Gastroesophageal sphincter (tissue), 4 donors: ENCODE measurements around the gene MYL12B. TPM values are rescaled to one million over a fixed set of nuclear protein-coding genes. Genes with fewer than 3 reads are reported as not detected.

ENCODE experiments used
- ATAC-seq: fragments of 150-250 bp; one replicate; pipeline ENCODE4 v1.9.1; 2016; ENCODE audit warnings: mild to moderate bottlenecking, moderate library complexity
- H3K27ac ChIP-seq, 4 donors: fragments of 200-600 bp; sonication (generic) in 3 of 4; 1 replicate in 3 of 4; 2 replicates in 1 of 4; pipeline ENCODE4 v1.5.1; 2016 to 2019
- H3K27me3 ChIP-seq: fragments of 200-600 bp; sonication (generic); one replicate; pipeline ENCODE4 v1.5.1; 2019
- H3K36me3 ChIP-seq, 2 donors: fragments of 200-600 bp; sonication (generic); one replicate each; pipeline ENCODE4 v1.5.1; 2019; ENCODE audit warnings: control low read depth in 1 of 2
- H3K4me1 ChIP-seq, 3 donors: fragments of 200-600 bp; sonication (generic); 1 replicate in 2 of 3; 2 replicates in 1 of 3; pipeline ENCODE4 v1.5.1; 2016 to 2019; ENCODE audit warnings: control low read depth in 2 of 3
- H3K4me3 ChIP-seq, 2 donors: fragments of 200-600 bp; sonication (generic); one replicate each; pipeline ENCODE4 v1.5.1; 2019; ENCODE audit warnings: mild to moderate bottlenecking in 1 of 2, moderate library complexity in 1 of 2
- H3K9me3 ChIP-seq, 3 donors: fragments of 200-600 bp; sonication (generic); one replicate each; pipeline ENCODE4 v1.5.1; 2017 to 2019; ENCODE audit warnings: control low read depth in 2 of 3
- EP300 ChIP-seq: sonication (generic); formaldehyde crosslinking; IDR thresholded peaks from one replicate; pipeline ENCODE4 v1.6.1; 2017; ENCODE audit warnings: antibody characterized with exemption, mild to moderate bottlenecking
- POLR2A ChIP-seq, 2 donors: fragments of 450-650 bp; IDR thresholded peaks; one replicate each; pipeline ENCODE4 v1.6.1; 2017; ENCODE audit warnings: antibody characterized with exemption in 2 of 2, mild to moderate bottlenecking in 2 of 2, moderate library complexity in 1 of 2
- POLR2AphosphoS5 ChIP-seq: sonication (generic); formaldehyde crosslinking; IDR thresholded peaks from one replicate; pipeline ENCODE4 v1.6.1; 2017; ENCODE audit warnings: antibody characterized with exemption
- WGBS, 2 donors: methylation state at CpG; one replicate each; pipeline ENCODE4 v1.1.5; 2018; ENCODE audit warnings: low coverage in 1 of 2; 5-methylcytosine and 5-hydroxymethylcytosine counted together
- total RNA-seq, 4 donors: library from RNA; depleted of rRNA; stranded (reverse); fragments of >200 nt; gene quantifications; one replicate each; pipeline ENCODE4 v1.1.0, GENCODE V29; 2016
- TF ChIP-seq, protein P1 (sequence below), 4 experiments: fragments of 200-600 bp in 2 of 4; fragments of 450-650 bp in 2 of 4; sonication (generic) in 1 of 4; IDR thresholded peaks; one replicate each; pipeline ENCODE4 v1.5.1; 2017 to 2019; ENCODE audit warnings: antibody characterized with exemption in 4 of 4, mild to moderate bottlenecking in 2 of 4, moderate library complexity in 2 of 4

The MYL12B gene
- total RNA-seq, 4 donors from 2014 or later, result 148 to 354 (median 233) TPM

- 49% methylated on average over 2 of the region's 2 CpGs; no CpG with 5 or more reads in 1 of the 2 donors for WGBS, 2 donors
- no peak overlapping the region for H3K27ac ChIP-seq
- no peaks in the 10 kb centered on the region for H3K36me3 ChIP-seq
- TF ChIP-seq POLR2A (IDR thresholded peaks at IDR 0.05) (no peak), EP300 (no peak), POLR2AphosphoS5 (no peak)
- TF ChIP-seq, protein P1, sequence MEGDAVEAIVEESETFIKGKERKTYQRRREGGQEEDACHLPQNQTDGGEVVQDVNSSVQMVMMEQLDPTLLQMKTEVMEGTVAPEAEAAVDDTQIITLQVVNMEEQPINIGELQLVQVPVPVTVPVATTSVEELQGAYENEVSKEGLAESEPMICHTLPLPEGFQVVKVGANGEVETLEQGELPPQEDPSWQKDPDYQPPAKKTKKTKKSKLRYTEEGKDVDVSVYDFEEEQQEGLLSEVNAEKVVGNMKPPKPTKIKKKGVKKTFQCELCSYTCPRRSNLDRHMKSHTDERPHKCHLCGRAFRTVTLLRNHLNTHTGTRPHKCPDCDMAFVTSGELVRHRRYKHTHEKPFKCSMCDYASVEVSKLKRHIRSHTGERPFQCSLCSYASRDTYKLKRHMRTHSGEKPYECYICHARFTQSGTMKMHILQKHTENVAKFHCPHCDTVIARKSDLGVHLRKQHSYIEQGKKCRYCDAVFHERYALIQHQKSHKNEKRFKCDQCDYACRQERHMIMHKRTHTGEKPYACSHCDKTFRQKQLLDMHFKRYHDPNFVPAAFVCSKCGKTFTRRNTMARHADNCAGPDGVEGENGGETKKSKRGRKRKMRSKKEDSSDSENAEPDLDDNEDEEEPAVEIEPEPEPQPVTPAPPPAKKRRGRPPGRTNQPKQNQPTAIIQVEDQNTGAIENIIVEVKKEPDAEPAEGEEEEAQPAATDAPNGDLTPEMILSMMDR (IDR thresholded peaks at IDR 0.05), result no peak
- H3K4me1 ChIP-seq, result peaks cover 36 to 74% (median 39%) of the 10 kb centered on the region in 3 donors
- no peaks in the 10 kb centered on the region for H3K9me3 ChIP-seq
- ATAC-seq, result no peak
- H3K27me3 ChIP-seq, result no peaks in the 10 kb centered on the region
- peak overlapping the region in 1 of 2 donors; percentile 88 for H3K4me3 ChIP-seq
These were observed 2.4 kb downstream of the MYL12B start for GRCh38 chr18:3264362-3264761.

- no peak for ATAC-seq
- Histone ChIP-seq H3K36me3 (no peaks in the 10 kb centered on the region), H3K4me3 (no peak overlapping the region), H3K27me3 (no peaks in the 10 kb centered on the region), H3K27ac (no peak overlapping the region), H3K4me1 (peaks cover 36 to 76% (median 38%) of the 10 kb centered on the region in 3 donors), H3K9me3 (no peaks in the 10 kb centered on the region)
- WGBS, 2 donors, result 65 to 90% methylated on average over 2 to 3 of the region's 3 CpGs
- TF ChIP-seq POLR2A (IDR thresholded peaks at IDR 0.05), result no peak
- TF ChIP-seq POLR2AphosphoS5, result no peak
- TF ChIP-seq, protein P1 (IDR thresholded peaks at IDR 0.05), result no peak
- no peak for TF ChIP-seq EP300
These were observed 3.7 kb downstream of the MYL12B start for GRCh38 chr18:3265564-3266033.

- H3K27ac ChIP-seq, result no peak overlapping the region
- no peak overlapping the region for H3K4me3 ChIP-seq
- WGBS, 2 donors, result 0% methylated on average over 1 of the region's 7 CpGs
- no peak for ATAC-seq
- peaks cover 36 to 72% (median 38%) of the 10 kb centered on the region in 3 donors for H3K4me1 ChIP-seq
- TF ChIP-seq, protein P1 (IDR thresholded peaks at IDR 0.05), result no peak
- TF ChIP-seq POLR2AphosphoS5, result no peak
- no peak for TF ChIP-seq EP300
- no peaks in the 10 kb centered on the region for H3K9me3 ChIP-seq
- no peaks in the 10 kb centered on the region for H3K36me3 ChIP-seq
- H3K27me3 ChIP-seq, result no peaks in the 10 kb centered on the region
These were observed 4.2 kb downstream of the MYL12B start for GRCh38 chr18:3266062-3266608.

DNA sequence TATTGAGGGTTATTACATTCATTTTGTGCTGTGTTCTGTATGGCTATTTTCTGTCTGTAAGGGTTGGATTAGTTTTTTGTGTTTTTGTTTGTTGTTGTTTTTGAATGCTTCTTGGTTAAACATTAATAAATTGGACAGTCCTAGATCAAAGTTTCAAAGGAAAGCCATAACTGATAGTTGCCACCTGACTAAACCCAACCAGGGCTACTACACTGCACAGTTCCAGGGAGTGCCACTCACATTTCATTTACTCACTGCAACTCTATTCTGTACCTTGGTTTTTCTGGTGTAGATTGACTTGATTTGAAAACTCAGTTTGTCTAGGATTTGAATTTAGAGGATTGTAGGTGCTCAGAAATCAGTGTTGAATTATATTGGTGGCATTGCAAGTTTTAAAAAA, 6.4 kb downstream of the MYL12B start:
- H3K4me1 ChIP-seq, result peaks cover 36 to 77% (median 38%) of the 10 kb centered on the region in 3 donors
- H3K9me3 ChIP-seq, result no peaks in the 10 kb centered on the region
- no peak for ATAC-seq
- no peak overlapping the region for H3K4me3 ChIP-seq
- H3K27ac ChIP-seq, result no peak overlapping the region
- H3K27me3 ChIP-seq, result no peaks in the 10 kb centered on the region
- peaks cover 0 to 7% of the 10 kb centered on the region in 2 donors for H3K36me3 ChIP-seq
- TF ChIP-seq EP300 (no peak), POLR2A (IDR thresholded peaks at IDR 0.05) (no peak), POLR2AphosphoS5 (no peak)
- TF ChIP-seq, protein P1 (IDR thresholded peaks at IDR 0.05), result no peak

DNA sequence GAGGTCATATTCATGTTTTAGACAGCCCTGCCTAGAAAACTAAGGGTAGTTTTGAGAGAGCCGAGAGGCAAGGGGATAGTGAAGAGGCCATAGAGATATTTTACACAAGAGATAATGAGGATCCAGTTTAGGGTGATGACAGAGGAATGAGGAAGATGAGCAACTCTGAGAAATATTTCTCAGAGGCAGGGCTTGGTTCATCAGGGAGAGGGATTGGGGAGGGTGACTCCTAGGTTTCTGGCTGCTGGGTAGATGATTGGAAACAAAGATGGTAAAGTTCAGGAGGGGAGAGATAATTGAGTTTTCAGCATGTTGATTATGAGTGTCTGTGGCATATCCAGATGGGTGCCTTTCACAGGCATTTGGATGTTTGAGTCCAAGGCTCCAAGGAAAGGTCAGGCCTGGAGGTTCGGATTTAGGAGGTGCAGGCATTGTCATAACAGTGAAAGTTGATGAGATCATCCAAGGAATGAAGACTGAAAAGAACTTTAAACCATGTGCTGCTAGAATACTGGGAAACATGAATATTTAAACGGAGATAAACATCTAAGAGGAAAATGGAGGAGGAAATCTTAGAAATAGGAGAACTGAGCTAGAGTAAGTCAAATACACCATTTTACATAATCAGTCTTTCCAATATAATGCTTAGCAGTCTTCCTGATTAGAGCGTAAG, 7.4 kb downstream of the MYL12B start:
- H3K36me3 ChIP-seq, result peaks cover 0 to 17% of the 10 kb centered on the region in 2 donors
- H3K27me3 ChIP-seq, result no peaks in the 10 kb centered on the region
- H3K27ac ChIP-seq, result peak overlapping the region in 1 of 4 donors; percentile 3
- H3K4me1 ChIP-seq, result peaks cover 25 to 66% (median 29%) of the 10 kb centered on the region in 3 donors
- no peak for TF ChIP-seq POLR2A (IDR thresholded peaks at IDR 0.05)
- TF ChIP-seq POLR2AphosphoS5, result no peak
- TF ChIP-seq, protein P1 (IDR thresholded peaks at IDR 0.05), result no peak
- no peak for TF ChIP-seq EP300
- no peak for ATAC-seq
- 63 to 69% methylated on average over 4 of the region's 4 CpGs for WGBS, 2 donors
- no peaks in the 10 kb centered on the region for H3K9me3 ChIP-seq
- no peak overlapping the region for H3K4me3 ChIP-seq
